IgD-negative memory B cell (primary cell): Measurements from ENCODE around the gene SYK. TPM values are rescaled to one million over a fixed set of nuclear protein-coding genes. Genes with fewer than 3 reads are reported as not detected.

ENCODE experiments used
- H3K27ac Mint-ChIP-seq, 3 donors: one replicate each; pipeline ENCODE4 v1.8.0; 2020 to 2022; ENCODE audit warnings: mild to moderate bottlenecking in 3 of 3, mixed read lengths in 3 of 3, moderate library complexity in 1 of 3
- H3K27me3 Mint-ChIP-seq: one replicate; pipeline ENCODE4 v1.8.0; 2021; ENCODE audit warnings: mixed read lengths
- H3K36me3 Mint-ChIP-seq: one replicate; pipeline ENCODE4 v1.8.0; 2020; ENCODE audit warnings: mild to moderate bottlenecking, mixed read lengths
- H3K4me1 Mint-ChIP-seq, 3 donors: one replicate each; pipeline ENCODE4 v1.8.0; 2020 to 2022; ENCODE audit warnings: mixed read lengths in 3 of 3, mild to moderate bottlenecking in 1 of 3
- H3K4me3 Mint-ChIP-seq, 4 donors: one replicate each; pipeline ENCODE4 v1.8.0; 2020 to 2022; ENCODE audit warnings: mild to moderate bottlenecking in 4 of 4, mixed read lengths in 4 of 4, moderate library complexity in 3 of 4
- H3K9me3 Mint-ChIP-seq, 3 donors: one replicate each; pipeline ENCODE4 v1.8.0; 2020 to 2021; ENCODE audit warnings: mixed read lengths in 3 of 3, mild to moderate bottlenecking in 1 of 3
- polyA plus RNA-seq: library from polyadenylated mRNA; unstranded; fragments of 300-500 nt; fragmentation: Illumina TruSeq; gene quantifications from one replicate; pipeline ENCODE4 v1.2.3, GENCODE V29; 2021

Gene SYK
- polyA plus RNA-seq, 1 donor from 2014 or later, result 314 TPM

DNA sequence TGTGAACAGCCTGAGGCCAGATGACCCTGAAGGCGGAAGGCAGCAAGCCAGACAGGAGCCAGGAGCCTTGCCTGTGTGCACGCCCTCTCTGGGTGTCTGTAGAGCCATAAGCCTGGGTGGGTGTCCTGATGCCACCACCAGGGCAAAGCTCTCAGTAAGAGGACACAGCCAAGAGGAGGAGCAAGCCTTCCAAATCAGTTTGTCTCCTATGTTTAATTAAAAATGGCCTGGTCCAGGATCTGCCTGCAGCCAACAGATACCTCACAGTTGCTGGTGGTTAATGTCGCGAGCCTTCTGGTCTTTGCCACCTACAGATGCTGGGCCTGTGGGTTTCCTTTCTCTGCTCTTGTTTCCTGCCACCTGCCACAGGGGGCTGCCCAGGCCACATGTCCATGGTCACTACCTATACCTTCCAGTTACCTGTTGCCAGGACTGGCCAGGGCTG, 56.9 kb downstream of the SYK start:
- Mint-ChIP-seq H3K4me1 (peaks cover 34 to 54% (median 42%) of the 10 kb centered on the region in 3 donors), H3K36me3 (peaks cover 2% of the 10 kb centered on the region), H3K27ac (peak overlapping the region in 2 of 3 donors; percentile 34 to 95), H3K4me3 (peak overlapping the region in 2 of 4 donors; percentile 69 to 81), H3K27me3 (no peaks in the 10 kb centered on the region), H3K9me3 (no peaks in the 10 kb centered on the region)

- Mint-ChIP-seq H3K4me3 (peak overlapping the region in 1 of 4 donors; percentile 20), H3K27me3 (no peaks in the 10 kb centered on the region), H3K36me3 (peaks cover 2% of the 10 kb centered on the region), H3K4me1 (peaks cover 29 to 47% (median 42%) of the 10 kb centered on the region in 3 donors), H3K9me3 (no peaks in the 10 kb centered on the region), H3K27ac (peak overlapping the region in 2 of 3 donors; percentile 83 to 86)
Measured at GRCh38 chr9:90860382-90860781, 58.8 kb downstream of the SYK start.

- no peaks in the 10 kb centered on the region for H3K9me3 Mint-ChIP-seq
- H3K27me3 Mint-ChIP-seq, result no peaks in the 10 kb centered on the region
- peak overlapping the region in 2 of 3 donors; percentile 83 to 86 for H3K27ac Mint-ChIP-seq
- peaks cover 29 to 43% (median 42%) of the 10 kb centered on the region in 3 donors for H3K4me1 Mint-ChIP-seq
- H3K36me3 Mint-ChIP-seq, result peaks cover 4% of the 10 kb centered on the region
- peak overlapping the region in 1 of 4 donors; percentile 3 for H3K4me3 Mint-ChIP-seq
Measured at GRCh38 chr9:90860826-90861225, 59.2 kb downstream of the SYK start.

DNA sequence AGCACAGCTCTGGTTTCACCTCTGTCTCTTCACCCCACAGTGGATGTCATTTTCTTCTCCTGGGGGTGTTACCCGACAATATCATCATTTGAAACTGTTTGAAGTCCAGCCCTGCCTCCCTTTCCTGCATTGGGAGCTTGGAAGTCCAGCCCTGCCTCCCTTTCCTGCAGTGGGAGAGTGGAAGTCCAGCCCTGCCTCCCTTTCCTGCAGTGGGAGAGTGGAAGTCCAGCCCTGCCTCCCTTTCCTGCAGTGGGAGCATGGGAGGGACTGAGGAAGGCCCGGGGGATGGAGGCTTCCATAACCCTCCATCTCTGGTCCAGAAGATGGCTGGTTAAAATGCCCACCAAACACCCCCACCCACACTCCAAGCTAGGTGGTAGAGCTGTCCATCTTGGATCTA, 59.8 kb downstream of the SYK start:
- Mint-ChIP-seq H3K27ac (no peak overlapping the region), H3K36me3 (peaks cover 4% of the 10 kb centered on the region), H3K27me3 (no peaks in the 10 kb centered on the region), H3K9me3 (no peaks in the 10 kb centered on the region), H3K4me1 (peaks cover 28 to 42% (median 41%) of the 10 kb centered on the region in 3 donors), H3K4me3 (no peak overlapping the region)

DNA sequence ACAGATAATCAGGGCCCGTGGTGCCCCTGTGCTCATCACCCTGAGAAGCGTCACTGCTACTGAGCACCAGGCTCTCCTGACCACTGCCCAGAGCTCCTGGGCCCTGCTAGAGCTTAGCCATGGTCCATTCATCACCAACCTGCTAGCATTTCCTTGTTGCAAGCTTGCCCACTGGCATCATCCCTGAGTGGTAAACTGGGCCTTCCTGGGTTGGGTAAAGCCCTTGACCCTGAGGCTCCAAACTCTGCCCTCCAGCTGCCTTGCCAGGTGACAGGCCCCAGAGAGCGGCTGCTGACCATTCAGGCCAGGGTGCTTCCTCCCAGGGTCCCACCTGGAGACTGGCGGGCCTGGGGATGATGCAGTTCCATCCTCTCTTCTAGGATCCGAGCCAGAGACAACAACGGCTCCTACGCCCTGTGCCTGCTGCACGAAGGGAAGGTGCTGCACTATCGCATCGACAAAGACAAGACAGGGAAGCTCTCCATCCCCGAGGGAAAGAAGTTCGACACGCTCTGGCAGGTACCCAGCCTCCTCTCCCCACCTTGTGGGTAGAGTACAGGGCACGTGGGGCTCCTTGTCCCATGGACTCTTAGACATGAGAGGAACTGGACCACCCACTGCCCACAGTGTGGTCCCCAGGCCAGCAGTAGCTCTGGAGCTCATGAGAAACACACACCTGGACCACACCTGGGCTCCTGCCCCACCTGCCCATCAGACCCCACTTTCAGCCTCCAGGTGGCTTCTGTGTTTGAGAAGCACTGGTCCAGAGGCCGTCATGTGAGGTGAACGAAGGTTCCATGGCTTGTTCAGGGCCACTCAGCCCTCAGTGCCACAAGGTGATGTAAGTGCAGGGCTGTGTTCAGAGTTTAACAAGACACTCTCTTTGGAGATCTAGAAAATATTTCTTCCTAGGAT, 60.5 kb downstream of the SYK start:
- no peaks in the 10 kb centered on the region for H3K9me3 Mint-ChIP-seq
- H3K36me3 Mint-ChIP-seq, result peaks cover 4% of the 10 kb centered on the region
- no peak overlapping the region for H3K4me3 Mint-ChIP-seq
- H3K27ac Mint-ChIP-seq, result peak overlapping the region in 2 of 3 donors; percentile 39 to 51
- H3K4me1 Mint-ChIP-seq, result peaks cover 25 to 37% (median 37%) of the 10 kb centered on the region in 3 donors
- H3K27me3 Mint-ChIP-seq, result no peaks in the 10 kb centered on the region

DNA sequence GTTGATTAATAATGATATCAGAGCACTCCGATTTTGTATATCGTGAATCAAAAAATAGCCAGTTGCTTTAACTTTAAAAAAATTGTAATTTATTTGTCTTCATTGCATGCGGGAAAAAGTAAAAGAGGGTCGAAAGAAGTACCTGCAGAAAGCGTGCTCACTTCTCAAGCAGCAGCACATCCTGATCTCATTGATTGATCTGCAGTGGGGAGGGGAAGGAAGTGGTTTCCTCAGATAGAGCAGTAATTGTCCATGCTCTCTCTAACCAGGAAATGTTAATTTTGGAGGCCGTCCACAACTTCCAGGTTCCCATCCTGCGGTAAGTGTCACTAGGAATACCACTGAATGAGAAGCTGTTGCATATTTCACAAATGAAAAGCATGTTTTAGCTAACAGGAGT, 63.2 kb downstream of the SYK start:
- peak overlapping the region in 1 of 3 donors; percentile 55 for H3K27ac Mint-ChIP-seq
- H3K9me3 Mint-ChIP-seq, result no peaks in the 10 kb centered on the region
- no peak overlapping the region for H3K4me3 Mint-ChIP-seq

DNA sequence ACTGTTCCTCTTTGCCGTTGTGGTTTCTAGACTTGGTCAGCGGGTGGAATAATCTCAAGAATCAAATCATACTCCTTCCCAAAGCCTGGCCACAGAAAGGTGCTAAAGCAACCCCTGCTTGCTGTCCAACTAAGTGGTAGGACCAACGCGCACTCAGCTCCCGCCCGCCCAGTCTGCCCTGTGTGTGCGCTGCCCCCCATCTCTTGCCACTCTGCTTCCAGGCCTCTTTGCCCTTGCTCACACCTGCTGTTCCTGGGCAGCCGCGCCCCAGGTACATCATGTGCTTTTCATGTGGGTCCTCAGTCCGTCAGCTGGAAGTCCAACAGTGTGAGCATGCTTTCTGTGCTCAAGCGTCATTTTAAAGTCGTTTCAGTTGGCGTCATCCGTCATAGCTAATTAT, 65.5 kb downstream of the SYK start:
- Mint-ChIP-seq H3K4me1 (peaks cover 0 to 5% (median 4%) of the 10 kb centered on the region in 3 donors), H3K9me3 (no peaks in the 10 kb centered on the region), H3K4me3 (no peak overlapping the region), H3K27ac (no peak overlapping the region), H3K27me3 (no peaks in the 10 kb centered on the region), H3K36me3 (peaks cover 4% of the 10 kb centered on the region)

More for the DNA sequence above, 63.2 kb downstream of the SYK start:
- no peaks in the 10 kb centered on the region for H3K27me3 Mint-ChIP-seq
- H3K36me3 Mint-ChIP-seq, result peaks cover 4% of the 10 kb centered on the region
- H3K4me1 Mint-ChIP-seq, result peaks cover 7 to 12% (median 12%) of the 10 kb centered on the region in 3 donors

DNA sequence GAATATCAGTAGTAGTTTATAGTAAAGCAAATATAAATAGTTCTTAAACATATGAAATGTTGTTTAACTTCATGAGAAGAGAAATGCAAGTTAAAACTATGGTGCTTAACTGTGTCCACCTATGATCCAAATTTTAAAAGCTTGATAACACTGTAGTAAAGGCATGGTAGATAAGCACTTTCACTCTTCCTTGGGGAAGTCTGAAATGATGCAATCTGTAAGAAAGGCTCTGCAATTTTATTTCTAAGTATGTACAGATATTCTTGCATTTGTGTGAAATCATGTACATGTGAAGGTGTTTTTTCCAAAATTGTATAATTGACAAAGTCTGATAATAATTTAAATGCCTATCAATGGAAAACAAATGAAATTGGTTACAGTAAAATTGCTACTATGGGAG, 66.9 kb downstream of the SYK start:
- Mint-ChIP-seq H3K9me3 (no peaks in the 10 kb centered on the region), H3K36me3 (peaks cover 3% of the 10 kb centered on the region), H3K27me3 (no peaks in the 10 kb centered on the region), H3K4me3 (no peak overlapping the region), H3K27ac (peak overlapping the region in 1 of 3 donors; percentile 12), H3K4me1 (peaks cover 0 to 5% (median 4%) of the 10 kb centered on the region in 3 donors)

DNA sequence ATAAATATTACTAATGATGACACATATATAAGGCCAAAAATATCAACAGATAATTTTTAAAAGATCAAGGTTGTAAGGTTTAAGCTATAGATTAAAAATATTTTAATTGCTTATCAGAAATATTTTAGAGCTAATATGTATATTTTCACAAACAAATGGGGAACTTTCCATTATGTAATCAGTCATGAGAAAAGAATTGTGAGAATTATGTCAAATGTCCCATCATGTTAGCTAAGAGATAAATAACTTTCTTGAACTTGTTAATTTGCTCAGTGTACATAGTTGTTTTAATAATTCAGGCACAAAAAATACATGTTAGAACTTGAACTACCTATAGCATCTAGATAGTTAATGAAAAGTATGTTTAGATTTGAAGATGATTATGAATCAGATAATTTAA, 67.7 kb downstream of the SYK start:
- Mint-ChIP-seq H3K4me1 (peaks cover 0 to 5% (median 4%) of the 10 kb centered on the region in 3 donors), H3K27ac (peak overlapping the region in 1 of 3 donors; percentile 39), H3K36me3 (peaks cover 3% of the 10 kb centered on the region), H3K27me3 (no peaks in the 10 kb centered on the region), H3K4me3 (no peak overlapping the region), H3K9me3 (no peaks in the 10 kb centered on the region)

GRCh38 chr9:90870621-90871326, 69.2 kb downstream of the SYK start:
- no peaks in the 10 kb centered on the region for H3K27me3 Mint-ChIP-seq
- no peak overlapping the region for H3K4me3 Mint-ChIP-seq
- H3K4me1 Mint-ChIP-seq, result peaks cover 0 to 5% (median 4%) of the 10 kb centered on the region in 3 donors
- no peaks in the 10 kb centered on the region for H3K9me3 Mint-ChIP-seq
- peak overlapping the region in 2 of 3 donors; percentile 24 to 46 for H3K27ac Mint-ChIP-seq
- peaks cover 2% of the 10 kb centered on the region for H3K36me3 Mint-ChIP-seq

DNA sequence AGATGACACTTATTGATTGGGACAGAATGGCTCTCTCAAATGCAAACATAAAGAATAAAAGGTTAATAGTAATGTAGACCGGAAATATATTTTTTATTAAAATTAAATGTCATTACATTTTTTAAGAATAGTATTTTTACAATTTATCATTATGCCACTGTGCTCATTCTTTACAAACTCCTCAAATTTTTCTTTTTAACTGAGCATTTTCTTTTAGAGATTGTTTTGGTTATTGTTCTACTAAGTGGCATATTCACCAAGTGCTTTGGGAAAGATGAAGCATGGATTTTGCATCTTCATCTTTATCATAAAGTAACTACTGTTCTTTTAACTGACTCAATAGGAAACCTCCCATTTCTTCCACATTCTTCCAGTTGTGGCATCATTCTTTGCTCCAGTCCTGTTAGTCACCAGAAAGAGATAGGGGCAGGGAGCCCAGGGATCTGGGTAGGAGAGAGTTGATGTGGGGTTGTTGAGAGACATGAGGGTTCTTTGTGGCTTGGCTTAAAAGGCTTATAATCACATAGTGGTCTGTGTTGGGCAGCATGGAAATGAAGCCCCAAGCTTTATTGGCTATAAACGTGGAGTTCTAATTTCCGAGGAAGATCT, 69.8 kb downstream of the SYK start:
- peak overlapping the region in 2 of 3 donors; percentile 31 to 46 for H3K27ac Mint-ChIP-seq
- H3K9me3 Mint-ChIP-seq, result no peaks in the 10 kb centered on the region
- H3K36me3 Mint-ChIP-seq, result peaks cover 2% of the 10 kb centered on the region
- H3K4me3 Mint-ChIP-seq, result no peak overlapping the region
- H3K4me1 Mint-ChIP-seq, result peaks cover 0 to 5% (median 4%) of the 10 kb centered on the region in 3 donors
- no peaks in the 10 kb centered on the region for H3K27me3 Mint-ChIP-seq

GRCh38 chr9:90872835-90873294, 71.2 kb downstream of the SYK start:
- Mint-ChIP-seq H3K9me3 (no peaks in the 10 kb centered on the region), H3K4me1 (peaks cover 0 to 5% (median 4%) of the 10 kb centered on the region in 3 donors), H3K27ac (peak overlapping the region in 1 of 3 donors; percentile 63), H3K27me3 (no peaks in the 10 kb centered on the region), H3K4me3 (no peak overlapping the region), H3K36me3 (peaks cover 2% of the 10 kb centered on the region)

DNA sequence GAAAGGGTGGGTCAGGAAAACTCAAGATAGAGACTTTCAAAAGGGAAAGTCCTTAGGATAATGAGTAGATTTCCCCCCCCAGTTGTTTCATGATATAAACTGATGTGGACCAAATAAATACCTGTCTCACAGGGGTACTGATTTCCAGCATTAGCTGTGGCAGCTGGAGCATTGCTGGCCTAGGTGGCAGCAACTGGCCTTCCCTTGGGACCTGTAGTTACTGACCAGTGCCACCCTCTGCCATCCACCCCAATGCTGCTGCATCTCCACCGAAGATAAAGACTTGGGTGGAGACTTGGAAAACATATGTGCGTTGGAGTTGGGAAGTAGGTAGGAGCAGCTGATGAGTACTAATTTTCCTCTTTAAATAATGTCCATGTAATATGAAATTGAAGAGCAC, 71.8 kb downstream of the SYK start:
- peaks cover 2% of the 10 kb centered on the region for H3K36me3 Mint-ChIP-seq
- peaks cover 0 to 8% (median 4%) of the 10 kb centered on the region in 3 donors for H3K4me1 Mint-ChIP-seq
- H3K27ac Mint-ChIP-seq, result peak overlapping the region in 1 of 3 donors; percentile 58
- no peaks in the 10 kb centered on the region for H3K9me3 Mint-ChIP-seq
- no peaks in the 10 kb centered on the region for H3K27me3 Mint-ChIP-seq
- no peak overlapping the region for H3K4me3 Mint-ChIP-seq

DNA sequence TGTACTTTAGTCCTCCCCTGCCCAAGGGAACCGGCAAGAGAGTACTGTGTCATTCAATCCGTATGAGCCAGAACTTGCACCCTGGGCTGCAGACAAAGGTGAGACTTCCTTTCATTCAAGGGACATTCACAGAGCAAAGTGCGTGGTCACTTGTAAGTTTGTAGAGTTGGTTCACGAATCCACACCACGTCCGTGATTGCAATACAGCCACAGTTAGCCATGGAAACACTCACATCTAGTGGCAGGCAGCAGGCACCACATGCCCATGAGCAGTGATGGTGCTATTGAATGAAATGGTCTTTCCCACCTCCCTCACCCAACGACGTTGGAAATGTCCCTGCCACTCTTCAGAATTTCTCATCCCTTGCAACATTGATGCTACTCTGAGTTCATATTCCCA, 72.6 kb downstream of the SYK start:
- Mint-ChIP-seq H3K36me3 (peaks cover 2% of the 10 kb centered on the region), H3K27ac (no peak overlapping the region), H3K4me3 (no peak overlapping the region), H3K9me3 (no peaks in the 10 kb centered on the region), H3K27me3 (no peaks in the 10 kb centered on the region), H3K4me1 (peaks cover 0 to 9% (median 4%) of the 10 kb centered on the region in 3 donors)
